GM19035 (cell line): ENCODE measurements around the gene GGCX.
"Not testable (repeated sequence)": the region's sequence is repeated elsewhere in the genome, so short reads cannot be mapped to it uniquely, and the experiment has no call there.

Source experiments
- ATAC-seq: cut with Tn5 transposase; IDR thresholded peaks from one replicate; pipeline ENCODE4 v1.9.1; 2021; ENCODE audit not compliant: unreplicated experiment

Gene GGCX

GRCh38 chr2:85561280-85562212 is at the start of gene GGCX:
GGCX (minus strand) TSS chr2:85561493; CDS start chr2:85561428, 65 bp downstream.
- ATAC-seq, result peak; percentile 93

DNA sequence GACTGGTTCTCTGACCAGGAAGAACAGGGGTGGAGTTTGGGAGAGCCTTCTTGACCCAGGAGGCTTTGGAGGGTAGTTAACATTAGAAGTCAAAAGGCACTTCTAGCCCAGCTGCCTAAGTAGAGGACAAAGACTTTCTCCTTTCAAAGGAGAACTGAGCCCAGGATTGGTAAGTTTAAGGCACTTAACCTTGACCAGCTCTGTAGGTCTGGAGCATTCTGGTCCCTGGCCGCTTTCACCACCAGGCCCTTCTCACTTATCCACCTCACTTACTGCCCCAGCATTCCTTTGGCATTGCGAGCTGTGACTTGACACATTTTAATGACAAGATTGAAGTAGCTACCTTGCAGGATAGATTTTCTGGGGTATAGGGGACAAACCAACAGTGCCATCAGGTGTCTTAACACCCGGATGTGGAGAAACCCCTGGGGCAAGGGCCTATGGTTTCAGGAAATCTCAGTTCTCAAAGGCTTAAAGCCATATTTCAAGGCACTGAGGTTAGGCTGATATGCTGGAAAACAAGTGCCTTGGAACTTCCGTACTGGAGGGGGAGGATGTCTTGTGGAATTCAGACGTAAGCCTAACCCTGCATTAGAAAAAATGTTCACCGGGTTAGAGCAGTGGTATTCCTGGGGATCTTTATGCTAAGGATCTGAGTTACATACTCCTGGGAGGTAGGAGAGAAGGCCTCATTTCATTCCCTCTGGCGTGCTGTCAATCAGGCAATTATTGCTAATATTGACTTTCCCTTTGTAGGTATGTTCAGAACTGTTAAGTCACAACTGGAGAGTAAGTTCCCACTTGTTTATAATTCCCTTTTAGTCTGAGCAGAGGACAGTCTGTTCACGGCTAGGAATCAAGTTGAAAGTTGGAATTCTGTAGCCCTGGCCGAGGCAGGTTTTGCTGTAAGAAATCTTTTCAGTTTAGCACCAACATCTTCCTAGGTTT is 46.2 kb upstream of the GGCX start:
- ATAC-seq, result no peak

DNA sequence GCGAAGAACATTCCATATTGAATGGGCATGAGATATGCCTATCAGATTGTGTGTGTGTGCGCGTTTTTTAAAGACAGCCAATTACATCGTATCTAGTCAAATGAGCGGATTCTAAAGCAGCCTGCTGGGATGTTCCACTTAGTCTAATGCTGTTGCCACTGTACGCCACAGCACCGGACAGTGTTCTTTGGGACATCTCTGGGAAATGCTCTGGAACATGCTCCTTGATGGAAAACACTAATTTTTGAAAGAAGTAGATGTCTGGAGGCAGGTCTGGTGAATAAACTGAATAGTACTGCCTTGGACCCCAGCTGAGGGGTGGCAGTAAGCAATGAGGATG is 44.8 kb upstream of the GGCX start:
- no peak for ATAC-seq

DNA sequence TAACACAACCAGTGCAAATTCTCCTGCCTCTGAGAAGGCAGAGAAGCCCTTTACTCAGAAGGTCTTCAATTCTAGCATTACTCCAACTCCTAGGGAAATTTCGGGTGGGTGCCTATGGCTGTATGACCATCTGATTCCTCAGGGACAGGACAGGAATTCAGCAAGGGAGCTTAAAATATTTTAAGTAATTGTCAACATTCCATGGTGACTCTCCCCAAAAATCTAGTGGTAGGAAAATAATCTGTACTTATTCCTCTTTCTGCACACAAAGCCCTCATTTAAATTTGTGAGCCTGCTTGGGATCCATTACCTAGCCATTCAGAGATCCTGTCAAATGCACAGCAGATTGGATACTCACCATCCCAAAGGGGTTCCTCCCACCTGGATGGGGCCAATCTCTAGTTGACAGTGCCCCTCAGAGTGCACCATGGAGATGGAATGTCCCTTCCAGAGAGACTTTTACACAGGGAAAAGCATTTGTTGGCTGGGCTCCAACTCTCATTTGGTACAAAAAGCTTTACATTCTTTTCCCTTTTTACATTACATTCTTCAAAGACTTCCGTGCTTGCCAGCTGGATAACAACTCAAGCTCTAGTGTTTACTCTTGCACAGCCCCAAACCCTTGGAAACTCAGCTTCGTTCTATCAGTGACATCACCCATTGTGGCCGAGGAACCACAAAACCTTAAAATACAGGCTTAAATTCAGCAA is 44.3 kb upstream of the GGCX start:
- ATAC-seq, result no peak

DNA sequence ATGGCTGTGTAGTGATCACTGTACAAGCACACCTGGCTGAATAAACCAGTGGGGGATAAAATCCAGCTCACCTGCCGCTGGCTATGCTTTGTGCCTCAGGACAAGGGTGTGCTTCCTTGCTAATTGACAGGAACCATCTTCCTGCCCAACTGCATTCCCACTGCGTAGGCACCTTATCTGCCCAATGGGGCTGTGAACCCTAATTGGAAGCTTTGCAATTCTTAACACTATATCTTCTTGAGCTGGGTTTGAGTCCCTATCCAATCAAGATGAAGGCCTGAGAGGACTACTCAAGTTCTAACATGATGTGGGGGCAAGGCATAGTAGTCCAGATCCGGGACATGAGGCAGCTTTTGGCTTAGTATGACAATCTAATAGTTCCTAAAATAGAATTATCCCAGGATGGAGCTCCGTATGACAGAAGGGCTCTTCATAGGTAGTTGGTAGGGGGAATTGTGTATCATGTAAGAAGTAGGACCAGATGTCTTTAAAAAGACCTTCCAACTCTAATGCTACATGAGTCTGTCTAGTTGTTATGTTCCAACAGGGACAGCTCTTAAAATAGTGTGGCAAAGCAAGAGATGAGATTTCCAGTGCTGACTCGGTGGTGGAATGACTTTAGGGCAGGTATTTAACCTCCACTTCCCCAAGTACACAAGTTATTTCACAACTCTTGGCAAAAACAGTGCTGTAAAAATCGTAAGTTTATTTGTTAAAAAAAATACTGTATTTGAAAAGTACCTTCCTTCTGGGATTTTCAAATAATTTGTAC is 43.5 kb upstream of the GGCX start:
- ATAC-seq, result no peak

GRCh38 chr2:85604133-85604444 is 42.8 kb upstream of the GGCX start:
- ATAC-seq, result not testable (repeated sequence)

GRCh38 chr2:85602476-85603234 is 41.4 kb upstream of the GGCX start, which contains the start of gene TMEM150A:
TMEM150A (minus strand) TSS chr2:85602698; CDS start chr2:85601948, 750 bp downstream.
- ATAC-seq, result peak; percentile 95

- peak; percentile 43 for ATAC-seq
These were observed 40.6 kb upstream of the GGCX start for GRCh38 chr2:85601771-85602475.

DNA sequence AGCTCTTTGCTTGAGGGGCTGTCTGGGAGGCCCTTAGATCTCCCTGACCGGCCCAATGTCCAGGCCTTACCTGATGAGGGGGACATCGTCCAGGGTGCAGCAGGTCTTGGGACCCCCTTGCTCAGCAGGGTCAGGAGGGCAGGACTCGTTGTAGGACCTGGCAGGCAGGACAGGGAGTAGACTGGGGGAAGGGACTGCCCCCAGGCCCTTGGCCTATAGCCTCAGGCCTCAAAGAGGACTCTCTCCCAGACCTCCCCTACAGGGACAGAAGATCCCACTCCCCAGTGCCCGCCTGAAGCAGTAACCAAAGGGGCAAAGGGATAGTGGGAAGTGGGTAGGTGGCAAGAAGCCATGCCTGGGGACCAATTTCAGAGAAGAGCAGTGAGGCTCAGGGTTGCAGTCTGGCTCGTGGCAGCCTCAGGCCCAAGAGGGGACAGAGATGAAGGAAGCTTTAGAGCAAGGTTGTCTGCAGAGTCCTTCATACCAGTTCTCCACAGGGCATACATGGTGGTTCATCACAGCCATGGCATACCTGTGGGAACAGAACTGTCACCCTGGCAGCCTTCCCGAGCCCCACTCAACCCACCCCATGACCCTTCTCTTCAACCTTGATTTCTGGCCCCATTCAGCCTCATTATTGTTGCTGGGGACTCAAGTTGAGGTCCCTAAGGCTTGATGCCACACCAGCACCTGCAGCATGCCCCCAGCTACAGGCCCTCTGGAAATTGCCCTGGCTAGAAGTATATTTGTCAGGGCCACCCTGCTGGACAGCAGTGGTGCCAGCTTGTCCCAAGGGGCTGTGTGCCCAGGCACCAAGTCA is 39.9 kb upstream of the GGCX start:
- no peak for ATAC-seq

GRCh38 chr2:85600235-85600575 is 38.9 kb upstream of the GGCX start:
- no peak for ATAC-seq

- ATAC-seq, result no peak
These were observed 38.4 kb upstream of the GGCX start for GRCh38 chr2:85599468-85600234.

DNA sequence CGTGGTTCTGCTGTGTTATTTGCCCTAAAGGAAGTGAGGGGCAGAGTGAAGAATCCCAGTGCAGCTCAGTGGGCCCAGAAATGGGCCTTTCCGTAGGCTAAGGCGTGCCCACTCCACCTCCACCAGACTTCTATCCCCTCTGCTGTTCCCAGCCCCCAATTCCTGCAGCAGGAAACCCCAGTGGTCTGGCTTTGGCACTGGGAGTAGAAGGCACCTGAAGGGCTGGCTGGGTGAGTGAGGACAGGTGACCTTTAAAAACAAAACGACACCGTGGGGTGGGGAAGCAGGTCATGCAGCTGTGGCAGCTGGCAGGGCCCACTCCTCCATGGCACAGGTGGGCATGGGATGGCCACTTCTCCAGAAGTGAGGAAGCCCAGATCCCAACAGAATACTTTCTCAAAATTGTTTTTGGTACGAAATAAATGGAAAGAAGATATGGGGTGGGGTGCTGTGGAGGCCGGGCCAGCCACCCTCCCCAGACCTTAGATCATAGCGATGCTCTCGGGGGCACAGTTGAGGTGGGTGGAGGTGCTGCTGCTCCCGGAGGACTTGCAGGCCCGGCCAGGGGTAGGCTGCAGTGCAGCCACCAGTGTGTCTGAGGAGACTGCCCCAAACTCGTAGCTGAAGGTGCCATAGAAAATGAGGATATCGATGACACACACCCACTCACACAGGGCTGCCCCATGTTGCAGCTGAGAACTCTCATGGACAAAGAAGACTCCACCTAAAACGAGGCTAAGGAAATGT is 37.5 kb upstream of the GGCX start:
- no peak for ATAC-seq

DNA sequence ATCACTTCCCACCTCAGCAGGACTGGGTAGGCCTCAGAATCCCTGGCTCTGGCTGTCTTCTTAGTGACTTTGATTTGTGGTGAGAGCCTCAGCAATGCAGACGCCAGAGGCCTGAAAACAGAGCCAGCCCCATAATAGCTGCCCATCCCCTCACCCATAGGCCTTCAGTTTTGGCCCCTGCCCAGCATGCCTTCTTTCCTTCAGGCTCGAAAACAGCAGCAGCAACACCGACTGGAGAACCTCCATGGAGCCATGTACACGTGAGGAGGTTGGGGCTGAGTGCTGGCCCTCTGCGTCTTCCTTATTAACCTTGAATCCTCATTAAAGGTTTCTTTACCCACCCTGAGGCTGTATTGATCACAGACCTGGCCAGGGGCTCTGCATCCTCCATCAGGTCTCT is 35.9 kb upstream of the GGCX start:
- no peak for ATAC-seq

DNA sequence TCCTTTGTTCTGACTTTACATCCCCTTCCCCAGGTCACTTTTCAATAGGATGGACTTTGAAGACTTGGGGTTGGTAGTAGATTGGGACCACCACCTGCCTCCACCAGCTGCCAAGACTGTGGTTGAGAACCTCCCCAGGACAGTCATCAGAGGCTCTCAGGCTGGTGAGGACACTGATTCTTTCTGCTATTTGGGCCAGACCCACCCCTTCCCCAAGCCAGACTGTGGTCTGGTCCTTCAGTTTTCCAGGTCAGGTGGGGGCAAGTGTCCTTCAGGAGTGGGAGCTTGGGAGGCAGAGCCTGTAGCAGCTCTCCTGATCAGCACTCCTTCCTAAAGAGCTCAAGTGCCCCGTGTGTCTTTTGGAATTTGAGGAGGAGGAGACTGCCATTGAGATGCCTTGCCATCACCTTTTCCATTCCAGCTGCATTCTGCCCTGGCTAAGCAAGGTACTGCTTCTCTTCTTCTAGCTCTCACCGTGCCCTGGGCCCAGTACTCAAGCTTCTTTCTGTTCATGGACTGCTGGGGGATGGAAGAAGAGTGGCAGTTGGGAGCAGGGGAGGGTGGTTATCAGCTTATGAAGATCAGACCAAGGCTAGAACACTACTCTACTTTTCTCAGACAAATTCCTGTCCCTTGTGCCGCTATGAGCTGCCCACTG is 35.3 kb upstream of the GGCX start:
- ATAC-seq, result no peak

GRCh38 chr2:85596026-85596333 is 34.7 kb upstream of the GGCX start:
- ATAC-seq, result no peak

DNA sequence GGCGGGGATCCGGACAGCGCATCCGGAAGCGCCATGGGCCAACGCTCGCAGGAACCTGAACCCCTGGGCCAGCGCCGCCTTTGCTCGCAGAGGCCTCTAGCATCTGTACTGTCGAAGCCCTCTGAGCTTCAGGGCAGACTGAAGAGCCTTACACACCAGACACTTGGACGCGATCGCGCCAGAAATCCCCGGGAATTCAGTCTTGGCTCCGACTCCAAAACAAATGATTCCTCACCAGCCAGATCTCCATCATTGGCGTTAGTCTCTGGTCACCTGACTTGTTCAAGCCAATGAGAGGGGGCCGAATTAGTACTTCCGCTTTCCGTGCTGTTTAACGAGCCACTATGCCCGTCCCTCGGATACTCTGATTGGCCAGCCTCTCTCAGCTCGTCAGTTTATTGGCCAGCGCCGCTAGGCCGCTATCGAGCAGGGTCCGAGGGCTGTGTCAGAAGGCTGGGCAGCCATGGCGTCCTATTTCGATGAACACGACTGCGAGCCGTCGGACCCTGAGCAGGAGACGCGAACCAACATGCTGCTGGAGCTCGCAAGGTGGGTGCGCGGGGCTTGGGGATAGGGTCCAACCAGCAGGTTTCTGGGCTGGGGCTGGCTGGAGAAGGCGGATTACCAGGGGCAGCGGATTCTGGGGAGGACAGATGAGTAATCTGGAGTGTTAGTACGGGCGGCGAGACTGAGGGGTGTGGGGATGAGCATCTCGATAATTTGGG is 34.2 kb upstream of the GGCX start, which contains the start of gene RNF181:
Gene RNF181 (plus strand): TSS at position 445 of the 725 bp plus-strand sequence. CDS start 19 bp downstream, at position 464.
- ATAC-seq, result peak; percentile 98
